GM18502 (cell line): Measurements from ENCODE around the gene NUDT9.

ENCODE experiments used
- ATAC-seq: cut with Tn5 transposase; IDR thresholded peaks from one replicate; pipeline ENCODE4 v1.9.1; 2021; ENCODE audit warnings: mild to moderate bottlenecking; ENCODE audit not compliant: unreplicated experiment, poor library complexity

Gene NUDT9

DNA sequence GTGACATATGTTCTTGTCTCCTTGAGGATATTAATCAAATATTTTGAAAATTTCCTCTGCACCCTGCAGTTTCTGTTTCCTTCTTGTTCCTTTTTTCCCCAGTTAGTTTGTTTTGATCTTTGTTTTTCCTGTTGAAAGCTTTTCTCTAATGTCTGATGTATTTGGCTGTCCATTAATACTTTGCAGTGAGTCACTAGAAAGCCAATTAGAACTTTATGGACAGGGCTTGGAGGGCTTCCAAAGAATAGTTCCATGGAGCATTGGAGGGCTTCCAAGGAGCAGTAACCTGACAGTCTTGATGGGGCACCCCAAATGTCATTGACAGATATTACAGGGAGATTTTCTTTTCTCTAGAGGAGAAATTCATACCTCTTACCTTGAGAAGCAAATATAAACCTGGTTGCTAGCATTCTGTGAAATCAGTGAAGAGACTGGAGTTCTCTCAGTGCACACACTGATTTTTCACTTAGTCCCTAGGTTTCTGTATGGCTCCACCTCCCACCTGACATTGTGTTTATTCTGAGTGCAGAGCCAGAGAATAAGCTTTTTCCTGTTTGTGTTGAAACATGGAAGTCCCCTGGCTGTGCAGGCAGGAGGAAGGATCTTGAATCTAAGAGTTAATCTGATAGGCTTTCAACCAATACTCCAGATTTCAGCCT is 80.3 kb downstream of the NUDT9 start:
- no peak for ATAC-seq

- ATAC-seq = no peak
These were observed 83.5 kb downstream of the NUDT9 start for GRCh38 chr4:87505862-87506261.

- no peak for ATAC-seq
These were observed 84.8 kb downstream of the NUDT9 start for GRCh38 chr4:87506974-87507701.
